ENCODE results near the gene CHID1.

- TF ChIP-seq CTCF (conservative IDR thresholded peaks at IDR 0.05; ENCODE audit: low read length) (no peak), EZH2phosphoT487 (IDR thresholded peaks at IDR 0.05; ENCODE audit: borderline replicate concordance, low read depth, low read length) (no peak)
These were observed 32.2 kb upstream of the CHID1 start for GRCh38 chr11:942823-943222.

Measured in OCI-LY7 (cell line).